ENCODE results near the gene LRMDA.
A peak's percentile ranks its signal among the peaks of the same experiment; 100 is the strongest.

Gene LRMDA

GRCh38 chr10:75398200-75398691, 33.2 kb upstream of the LRMDA start:
- in situ Hi-C loops (cut with HindIII; ENCODE audit: low sequenced_read_pairs), result no loop called here
- TF ChIP-seq, protein P1, sequence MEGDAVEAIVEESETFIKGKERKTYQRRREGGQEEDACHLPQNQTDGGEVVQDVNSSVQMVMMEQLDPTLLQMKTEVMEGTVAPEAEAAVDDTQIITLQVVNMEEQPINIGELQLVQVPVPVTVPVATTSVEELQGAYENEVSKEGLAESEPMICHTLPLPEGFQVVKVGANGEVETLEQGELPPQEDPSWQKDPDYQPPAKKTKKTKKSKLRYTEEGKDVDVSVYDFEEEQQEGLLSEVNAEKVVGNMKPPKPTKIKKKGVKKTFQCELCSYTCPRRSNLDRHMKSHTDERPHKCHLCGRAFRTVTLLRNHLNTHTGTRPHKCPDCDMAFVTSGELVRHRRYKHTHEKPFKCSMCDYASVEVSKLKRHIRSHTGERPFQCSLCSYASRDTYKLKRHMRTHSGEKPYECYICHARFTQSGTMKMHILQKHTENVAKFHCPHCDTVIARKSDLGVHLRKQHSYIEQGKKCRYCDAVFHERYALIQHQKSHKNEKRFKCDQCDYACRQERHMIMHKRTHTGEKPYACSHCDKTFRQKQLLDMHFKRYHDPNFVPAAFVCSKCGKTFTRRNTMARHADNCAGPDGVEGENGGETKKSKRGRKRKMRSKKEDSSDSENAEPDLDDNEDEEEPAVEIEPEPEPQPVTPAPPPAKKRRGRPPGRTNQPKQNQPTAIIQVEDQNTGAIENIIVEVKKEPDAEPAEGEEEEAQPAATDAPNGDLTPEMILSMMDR (IDR thresholded peaks at IDR 0.05; ENCODE audit: low read depth, low read length), result no peak
- H3K4me3 ChIP-seq (ENCODE audit: low read depth, low read length), result peak overlapping the region; percentile 99
- peak; percentile 31 for DNase-seq (ENCODE audit: low read depth, low spot score)

DNA sequence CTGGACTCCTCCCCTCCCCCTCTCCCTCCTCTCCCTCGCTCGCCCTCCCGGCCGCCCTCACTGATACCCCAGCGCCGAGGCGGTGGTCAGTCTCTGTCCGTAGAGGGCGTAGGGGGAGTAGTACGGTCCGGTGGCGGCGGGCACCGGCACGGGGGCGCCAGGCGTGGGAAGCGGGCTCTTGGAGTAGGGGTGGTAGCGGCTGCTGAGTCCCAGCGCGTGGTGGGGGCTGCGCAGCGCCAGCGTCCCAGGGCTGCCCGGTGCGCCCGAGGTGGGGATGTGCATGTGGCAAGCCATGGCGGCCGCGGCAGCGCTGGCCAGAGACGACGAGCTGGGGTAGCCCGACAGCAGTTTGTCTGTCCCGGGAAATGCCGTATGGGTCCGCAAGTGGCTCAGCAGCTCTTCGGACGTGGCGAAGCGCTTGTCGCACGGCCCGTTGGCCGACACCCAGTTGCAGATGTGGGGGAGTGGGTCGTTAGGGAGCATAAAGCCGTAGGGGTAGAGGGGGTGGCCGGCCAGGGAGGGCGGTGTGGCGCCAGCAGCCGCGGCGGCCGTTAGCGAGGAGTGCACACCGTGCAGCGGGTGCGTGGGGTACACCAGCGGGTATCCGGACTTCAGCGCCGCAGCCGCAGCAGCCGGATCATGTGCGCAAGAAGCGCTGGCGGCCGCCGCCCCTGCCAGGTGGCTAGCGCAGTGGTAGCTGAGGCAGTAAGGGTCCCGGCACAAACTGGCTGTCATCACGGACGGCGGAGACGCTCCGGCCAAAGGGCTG, 32.5 kb upstream of the LRMDA start:
- in situ Hi-C loops (cut with HindIII; ENCODE audit: low sequenced_read_pairs), result no loop called here
- peak; percentile 46 for DNase-seq (ENCODE audit: low read depth, low spot score)
- TF ChIP-seq, protein P1 (IDR thresholded peaks at IDR 0.05; ENCODE audit: low read depth, low read length), result no peak
- H3K4me3 ChIP-seq (ENCODE audit: low read depth, low read length), result peak overlapping the region; percentile 99

- in situ Hi-C loops (cut with HindIII; ENCODE audit: low sequenced_read_pairs), result no loop called here
- peak overlapping the region; percentile 99 for H3K4me3 ChIP-seq (ENCODE audit: low read depth, low read length)
- peak; percentile 78 for DNase-seq (ENCODE audit: low read depth, low spot score)
- TF ChIP-seq, protein P1 (IDR thresholded peaks at IDR 0.05; ENCODE audit: low read depth, low read length), result peak; percentile 58
Measured at GRCh38 chr10:75399461-75400162, 31.8 kb upstream of the LRMDA start.

GRCh38 chr10:75400163-75400770, 31.2 kb upstream of the LRMDA start:
- TF ChIP-seq, protein P1 (IDR thresholded peaks at IDR 0.05; ENCODE audit: low read depth, low read length), result no peak
- H3K4me3 ChIP-seq (ENCODE audit: low read depth, low read length), result peak overlapping the region; percentile 99
- DNase-seq (ENCODE audit: low read depth, low spot score), result no peak
- in situ Hi-C loops (cut with HindIII; ENCODE audit: low sequenced_read_pairs), result no loop called here

GRCh38 chr10:75400771-75401568, 30.5 kb upstream of the LRMDA start:
- peak overlapping the region; percentile 99 for H3K4me3 ChIP-seq (ENCODE audit: low read depth, low read length)
- in situ Hi-C loops (cut with HindIII; ENCODE audit: low sequenced_read_pairs), result no loop called here
- TF ChIP-seq, protein P1 (IDR thresholded peaks at IDR 0.05; ENCODE audit: low read depth, low read length), result no peak
- DNase-seq (ENCODE audit: low read depth, low spot score), result peak; percentile 75

Measured in astrocyte of the spinal cord (primary cell).